ENCODE results near the gene C19orf53.

Gene C19orf53

GRCh38 chr19:13796301-13797057, 22.2 kb downstream of the C19orf53 start:
- no peak for DNase-seq (ENCODE audit: low read depth)

- DNase-seq (ENCODE audit: low read depth): no peak
Measured at GRCh38 chr19:13797058-13797440, 22.8 kb downstream of the C19orf53 start.

GRCh38 chr19:13797870-13798269, 23.6 kb downstream of the C19orf53 start:
- DNase-seq (ENCODE audit: low read depth): no peak

GRCh38 chr19:13799669-13800068, 25.4 kb downstream of the C19orf53 start:
- no peak for DNase-seq (ENCODE audit: low read depth)

- DNase-seq (ENCODE audit: low read depth): no peak
Measured at GRCh38 chr19:13803038-13803437, 28.8 kb downstream of the C19orf53 start.

GRCh38 chr19:13804830-13805683, 30.8 kb downstream of the C19orf53 start:
- no peak for DNase-seq (ENCODE audit: low read depth)

- no peak for DNase-seq (ENCODE audit: low read depth)
Measured at GRCh38 chr19:13806728-13807127, 32.5 kb downstream of the C19orf53 start.

GRCh38 chr19:13807421-13808021, 33.3 kb downstream of the C19orf53 start:
- no peak for DNase-seq (ENCODE audit: low read depth)

GRCh38 chr19:13808856-13809255, 34.6 kb downstream of the C19orf53 start:
- no peak for DNase-seq (ENCODE audit: low read depth)

- DNase-seq (ENCODE audit: low read depth): no peak
Measured at GRCh38 chr19:13812544-13812943, 38.3 kb downstream of the C19orf53 start.

- no peak for DNase-seq (ENCODE audit: low read depth)
Measured at GRCh38 chr19:13813147-13813546, 38.9 kb downstream of the C19orf53 start.

- no peak for DNase-seq (ENCODE audit: low read depth)
Measured at GRCh38 chr19:13814550-13814949, 40.3 kb downstream of the C19orf53 start.

- DNase-seq (ENCODE audit: low read depth): no peak
Measured at GRCh38 chr19:13817018-13817614, 42.9 kb downstream of the C19orf53 start.

- DNase-seq (ENCODE audit: low read depth): no peak
Measured at GRCh38 chr19:13817615-13818371, 43.5 kb downstream of the C19orf53 start.

- DNase-seq (ENCODE audit: low read depth): no peak
Measured at GRCh38 chr19:13819238-13819637, 45.0 kb downstream of the C19orf53 start.

GRCh38 chr19:13821292-13821691, 47.0 kb downstream of the C19orf53 start:
- no peak for DNase-seq (ENCODE audit: low read depth)

- no peak for DNase-seq (ENCODE audit: low read depth)
Measured at GRCh38 chr19:13823256-13823655, 49.0 kb downstream of the C19orf53 start.

- no peak for DNase-seq (ENCODE audit: low read depth)
Measured at GRCh38 chr19:13823901-13824300, 49.6 kb downstream of the C19orf53 start.

GRCh38 chr19:13824703-13825102, 50.4 kb downstream of the C19orf53 start:
- no peak for DNase-seq (ENCODE audit: low read depth)

GRCh38 chr19:13825489-13826441, 51.5 kb downstream of the C19orf53 start:
- no peak for DNase-seq (ENCODE audit: low read depth)

All from stimulated activated CD8-positive, alpha-beta memory T cell treated with anti-CD3 and anti-CD28 coated beads, Interleukin-12 subunit alpha, Interleukin-12 subunit beta, amount 100 ng/mL, for 4 hours (primary cell).